Keratinocyte (primary cell): ENCODE results near the gene UBE2N. TPM values are rescaled to one million over a fixed set of nuclear protein-coding genes. Genes with fewer than 3 reads are reported as not detected.

Experiments used
- DNase-seq: peaks from one replicate; pipeline ENCODE4 v3.0.0-alpha.2; 2011; ENCODE audit warnings: low read depth, missing footprints, low spot score
- FAIRE-seq: peaks from 2 replicates; lab custom pipeline; 2011; peaks lifted over from hg19 to GRCh38; lab: Jason Lieb, UNC
- H2AFZ ChIP-seq: 2 replicates; pipeline ENCODE4 v1.6.0; 2012; ENCODE audit warnings: low read length, control low read depth, inconsistent platforms; ENCODE audit not compliant: control insufficient read depth
- H3K27ac ChIP-seq: 2 replicates; pipeline ENCODE4 v1.5.1; 2011; ENCODE audit warnings: low read length; ENCODE audit not compliant: control insufficient read depth, insufficient read depth
- H3K27me3 ChIP-seq: 3 replicates; pipeline ENCODE4 v1.6.0; 2011; ENCODE audit warnings: low read length; ENCODE audit not compliant: control insufficient read depth, insufficient read depth; ENCODE audit errors: extremely low read depth
- H3K36me3 ChIP-seq, 2 experiments: 2 replicates in 1 of 2; 3 replicates in 1 of 2; pipeline ENCODE4 v1.5.1; 2011; ENCODE audit warnings: low read length in 2 of 2, mild to moderate bottlenecking in 1 of 2; ENCODE audit not compliant: control insufficient read depth in 2 of 2, insufficient read depth in 2 of 2; ENCODE audit errors: extremely low read depth in 1 of 2
- H3K4me1 ChIP-seq: 3 replicates; pipeline ENCODE4 v1.5.1; 2011; ENCODE audit warnings: low read length; ENCODE audit not compliant: control insufficient read depth, insufficient read depth; ENCODE audit errors: extremely low read depth
- H3K4me2 ChIP-seq: 3 replicates; pipeline ENCODE4 v1.6.0; 2011; ENCODE audit warnings: low read depth, low read length; ENCODE audit not compliant: control insufficient read depth, insufficient read depth; ENCODE audit errors: extremely low read depth
- H3K4me3 ChIP-seq, 3 experiments: fragments of 200-600 bp in 1 of 3; sonication (generic) in 1 of 3; 2 replicates in 2 of 3; 3 replicates in 1 of 3; pipeline ENCODE4 v1.5.1; 2011 to 2016; ENCODE audit warnings: low read length in 3 of 3, mild to moderate bottlenecking in 3 of 3, control low read depth in 2 of 3, inconsistent platforms in 1 of 3, low read depth in 1 of 3, mixed read lengths in 1 of 3, mixed run types in 1 of 3, moderate library complexity in 1 of 3; ENCODE audit not compliant: control insufficient read depth in 2 of 3, insufficient read depth in 2 of 3; ENCODE audit errors: extremely low read depth in 1 of 3
- H3K79me2 ChIP-seq: 2 replicates; pipeline ENCODE4 v1.6.0; 2012; ENCODE audit warnings: low read length; ENCODE audit not compliant: control insufficient read depth, insufficient read depth
- H3K9ac ChIP-seq: 3 replicates; pipeline ENCODE4 v1.6.0; 2011; ENCODE audit warnings: low read length; ENCODE audit not compliant: control insufficient read depth, insufficient read depth; ENCODE audit errors: extremely low read depth
- H3K9me1 ChIP-seq: 3 replicates; pipeline ENCODE4 v1.6.0; 2011; ENCODE audit warnings: low read length; ENCODE audit not compliant: control insufficient read depth, insufficient read depth; ENCODE audit errors: extremely low read depth
- H3K9me3 ChIP-seq: 2 replicates; pipeline ENCODE4 v1.5.1; 2012; ENCODE audit warnings: low read depth, low read length; ENCODE audit not compliant: control insufficient read depth
- H4K20me1 ChIP-seq: 3 replicates; pipeline ENCODE4 v1.6.0; 2011; ENCODE audit warnings: low read length; ENCODE audit not compliant: control insufficient read depth, insufficient read depth; ENCODE audit errors: extremely low read depth
- CTCF ChIP-seq, 3 experiments: IDR thresholded peaks in 1 of 3; conservative IDR thresholded peaks in 1 of 3; optimal IDR thresholded peaks in 1 of 3; 2 replicates in 2 of 3; 3 replicates in 1 of 3; pipeline versions ENCODE3 to v1.5.1; 2011; ENCODE audit warnings: low read length in 3 of 3, mild to moderate bottlenecking in 3 of 3, moderate library complexity in 2 of 3, control low read depth in 1 of 3, inconsistent platforms in 1 of 3; ENCODE audit not compliant: insufficient read depth in 2 of 3; ENCODE audit errors: extremely low read depth in 1 of 3
- EZH2 ChIP-seq: IDR thresholded peaks from one replicate; pipeline ENCODE4 v1.6.1; 2012; ENCODE audit warnings: inconsistent platforms, mild to moderate bottlenecking, low read length, moderate library complexity
- dilution Hi-C: fragments of 300-500 bp; cut with MboI; formaldehyde crosslinking; loops from one replicate; pipeline ENCODE4 v1.7.0; 2020; ENCODE audit warnings: low sequenced_read_pairs; ENCODE audit not compliant: extremely low pct_ligation_motif_present
- polyA plus RNA-seq, 5 experiments: library from polyadenylated mRNA; depleted of rRNA in 3 of 5; stranded (reverse) in 3 of 5; stranded (forward) in 1 of 5; unstranded in 1 of 5; fragments of >200 nt; gene quantifications; 1 replicate in 1 of 5; 2 replicates in 3 of 5; 3 replicates in 1 of 5; pipeline versions ENCODE4 v1.2.1 to v1.2.3, GENCODE V29; 2011 to 2012; ENCODE audit warnings: missing spikeins in 2 of 5, low read depth in 1 of 5, low replicate concordance in 1 of 5

The UBE2N gene
- polyA plus RNA-seq, 1 donor (not counting 4 experiments of a cell fraction or from before 2014, with no cell fraction given) = 218 TPM

DNA sequence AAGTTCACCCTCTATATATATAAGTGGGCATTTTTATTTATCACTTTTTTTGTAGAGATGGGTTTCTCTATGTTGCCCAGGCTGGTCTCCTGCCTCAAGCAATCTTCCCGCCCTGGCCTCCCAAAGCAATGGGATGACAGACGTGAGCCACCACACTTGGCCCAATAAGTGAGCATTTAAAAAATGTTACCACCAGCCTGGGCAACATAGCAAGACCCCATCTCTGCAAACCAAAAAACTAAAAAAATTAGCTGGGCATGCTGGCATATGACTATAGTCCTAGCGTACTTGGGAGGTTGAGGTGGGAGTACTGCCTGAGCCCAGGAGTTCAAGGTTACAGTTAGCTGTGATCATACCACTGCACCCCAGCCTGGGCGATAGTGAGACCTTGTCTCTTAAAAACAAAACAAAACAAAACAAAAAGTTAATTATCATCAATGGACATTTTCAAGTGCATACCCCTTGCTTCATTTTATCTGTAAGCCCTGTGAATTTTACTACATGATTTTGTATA is 23.7 kb downstream of the UBE2N start:
- H3K4me2 ChIP-seq = no peak overlapping the region
- H3K27me3 ChIP-seq = no peaks in the 10 kb centered on the region
- H3K27ac ChIP-seq = no peak overlapping the region
- peaks cover 7% of the 10 kb centered on the region for H3K4me1 ChIP-seq
- no peaks in the 10 kb centered on the region for H3K9me3 ChIP-seq
- H3K9ac ChIP-seq = no peak overlapping the region
- peaks cover 0 to 2% of the 10 kb centered on the region in 2 experiments for H3K36me3 ChIP-seq
- no peak for FAIRE-seq
- H2AFZ ChIP-seq = no peak overlapping the region
- H3K79me2 ChIP-seq = peaks cover 99% of the 10 kb centered on the region
- TF ChIP-seq CTCF (optimal IDR thresholded peaks at IDR 0.05 in 1 of 3, IDR thresholded peaks at IDR 0.05 in 1 of 3, conservative IDR thresholded peaks at IDR 0.05 in 1 of 3; ENCODE audit: extremely low read depth in 1 of 3, insufficient read depth in 2 of 3, low read length in 3 of 3) (no peak), EZH2 (no peak)
- dilution Hi-C loops = no loop called here
- peaks cover 10% of the 10 kb centered on the region for H4K20me1 ChIP-seq
- H3K4me3 ChIP-seq = no peak overlapping the region
- H3K9me1 ChIP-seq = no peaks in the 10 kb centered on the region
- no peak for DNase-seq

- H3K79me2 ChIP-seq = peaks cover 95% of the 10 kb centered on the region
Observed at GRCh38 chr12:93415723-93416464, 25.9 kb downstream of the UBE2N start.

More at GRCh38 chr12:93415723-93416464, 25.9 kb downstream of the UBE2N start:
- no peak for FAIRE-seq
- H3K27ac ChIP-seq = no peak overlapping the region
- DNase-seq = no peak
- no peaks in the 10 kb centered on the region for H3K9me3 ChIP-seq
- H3K4me3 ChIP-seq = no peak overlapping the region
- TF ChIP-seq CTCF (optimal IDR thresholded peaks at IDR 0.05 in 1 of 3, IDR thresholded peaks at IDR 0.05 in 1 of 3, conservative IDR thresholded peaks at IDR 0.05 in 1 of 3; ENCODE audit: extremely low read depth in 1 of 3, insufficient read depth in 2 of 3, low read length in 3 of 3) = no peak
- TF ChIP-seq EZH2 = no peak
- no peak overlapping the region for H3K4me2 ChIP-seq
- no peaks in the 10 kb centered on the region for H3K27me3 ChIP-seq
- H2AFZ ChIP-seq = no peak overlapping the region
- H3K4me1 ChIP-seq = peaks cover 13% of the 10 kb centered on the region
- no peak overlapping the region for H3K9ac ChIP-seq
- H3K9me1 ChIP-seq = no peaks in the 10 kb centered on the region
- peaks cover 8% of the 10 kb centered on the region for H4K20me1 ChIP-seq
- dilution Hi-C loops = no loop called here
- no peaks in the 10 kb centered on the region for H3K36me3 ChIP-seq
